ENCODE results near the gene GYPE.
"Not testable (repeated sequence)": the region's sequence is repeated elsewhere in the genome, so short reads cannot be mapped to it uniquely, and the experiment has no call there.

The GYPE gene

GRCh38 chr4:143862716-143863115 lies 42.6 kb downstream of the GYPE start:
- not testable (repeated sequence) for DNase-seq

GRCh38 chr4:143858456-143858855 lies 46.9 kb downstream of the GYPE start:
- no peak for DNase-seq

GRCh38 chr4:143857391-143858336 lies 47.7 kb downstream of the GYPE start:
- DNase-seq: not testable (repeated sequence)

DNA sequence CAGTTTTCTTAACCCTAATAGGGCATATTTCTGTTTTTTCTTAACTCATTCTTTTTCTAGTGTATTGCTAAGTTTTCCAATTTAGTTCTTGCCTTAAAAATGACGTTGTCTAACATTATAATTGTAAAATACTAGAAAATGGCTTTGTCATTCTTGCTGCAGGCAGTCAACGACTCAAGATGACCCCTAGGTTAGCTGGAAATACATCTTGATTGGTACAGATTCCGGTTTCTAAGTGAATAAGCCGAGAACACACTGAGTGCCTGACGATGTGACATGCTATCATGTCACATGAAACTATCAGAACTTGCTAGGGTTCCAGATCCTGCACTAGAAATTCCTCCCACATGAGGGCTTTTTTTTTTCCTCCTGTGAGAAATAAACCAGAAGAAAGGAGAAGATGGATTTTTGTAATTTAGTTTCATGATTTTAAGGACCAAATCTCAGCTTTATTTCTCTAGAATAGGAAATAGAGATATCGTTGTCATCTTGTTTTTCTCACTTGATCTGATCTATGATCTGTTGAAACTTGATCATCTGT lies 49.3 kb downstream of the GYPE start:
- not testable (repeated sequence) for DNase-seq

- DNase-seq: not testable (repeated sequence)
Measured at GRCh38 chr4:143854645-143855044, 50.7 kb downstream of the GYPE start.

DNA sequence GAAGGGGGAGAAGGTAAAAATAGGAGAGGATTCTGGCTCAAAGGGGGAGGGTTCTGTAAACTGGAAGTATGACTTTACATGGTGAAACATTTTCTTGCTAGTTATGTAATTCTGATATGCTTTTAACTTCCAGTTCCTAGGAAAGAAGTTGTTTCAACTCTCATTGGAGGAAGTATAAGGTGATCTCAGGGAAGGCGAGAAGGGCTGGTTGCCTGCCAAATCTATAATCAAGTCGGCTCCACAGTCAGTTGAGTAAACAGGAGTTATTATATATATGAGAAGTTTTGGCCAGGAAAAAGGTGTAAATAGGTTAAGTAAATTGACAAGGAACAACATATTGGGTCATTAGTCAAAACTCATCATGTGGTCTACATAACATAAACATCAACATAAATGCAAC lies 56.1 kb downstream of the GYPE start:
- not testable (repeated sequence) for DNase-seq

DNA sequence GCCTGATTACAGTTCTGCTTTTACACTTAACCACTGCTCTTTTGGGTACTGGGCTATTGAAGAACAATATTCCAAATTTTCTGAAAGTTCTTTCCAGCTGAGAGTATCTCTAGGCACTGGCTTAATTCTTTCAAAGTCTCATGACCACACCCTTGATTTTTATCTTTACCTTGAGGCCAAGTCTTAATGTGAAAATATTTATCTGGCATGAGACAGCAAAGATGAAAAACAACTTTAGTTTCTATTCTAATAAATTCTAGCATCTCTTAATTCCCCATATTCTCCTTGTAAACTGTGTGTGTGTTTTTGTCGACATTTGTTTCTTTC lies 61.9 kb downstream of the GYPE start:
- not testable (repeated sequence) for DNase-seq

- not testable (repeated sequence) for DNase-seq
Measured at GRCh38 chr4:143842624-143843505, 62.5 kb downstream of the GYPE start.

- not testable (repeated sequence) for DNase-seq
Measured at GRCh38 chr4:143839413-143839812, 65.9 kb downstream of the GYPE start.

- not testable (repeated sequence) for DNase-seq
Measured at GRCh38 chr4:143834196-143834595, 71.2 kb downstream of the GYPE start.

DNA sequence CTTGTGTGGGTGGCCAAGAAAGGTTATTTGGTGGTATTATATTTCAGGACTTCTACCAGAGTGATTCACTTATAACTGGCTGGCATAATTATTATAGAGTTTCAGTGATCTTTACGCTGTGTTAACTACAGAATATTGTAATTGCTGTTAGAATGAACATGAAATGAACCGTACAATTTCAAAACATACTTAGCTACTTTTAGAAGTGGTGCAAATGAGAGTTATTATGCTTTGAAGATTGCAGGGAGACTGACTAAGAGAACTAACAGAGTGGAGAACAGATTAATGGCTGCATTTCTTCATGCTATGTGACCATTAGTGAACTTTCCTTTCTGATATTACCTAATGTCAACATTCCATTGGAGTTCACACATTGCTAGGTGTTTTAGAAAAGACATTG lies 71.7 kb downstream of the GYPE start:
- DNase-seq: not testable (repeated sequence)

- DNase-seq: not testable (repeated sequence)
Measured at GRCh38 chr4:143830576-143830975, 74.8 kb downstream of the GYPE start.

DNA sequence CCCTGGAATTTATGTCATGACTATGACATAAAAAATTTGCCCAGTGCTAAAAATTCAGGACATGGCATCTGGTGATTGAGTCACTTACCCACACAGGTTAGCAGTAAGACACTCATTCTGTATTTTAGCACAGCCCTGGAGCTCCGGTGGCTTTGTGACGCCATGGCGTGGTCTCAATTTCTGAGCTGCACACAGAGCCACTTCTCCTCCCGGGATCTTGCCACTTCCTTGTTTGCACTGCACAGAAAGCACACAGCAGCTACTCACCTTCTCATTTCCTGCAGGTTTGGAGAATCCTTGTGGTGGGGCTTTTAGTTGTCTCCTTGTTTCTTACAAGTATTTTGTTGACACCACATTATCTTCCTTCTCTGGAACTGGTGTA lies 76.1 kb downstream of the GYPE start:
- DNase-seq: not testable (repeated sequence)
